Stimulated activated CD8-positive, alpha-beta memory T cell treated with anti-CD3 and anti-CD28 coated beads, Interleukin-4, amount 100 ng/mL, for 48 hours (primary cell): ENCODE results near the gene SLC43A3.
"Not testable (repeated sequence)": the region's sequence is repeated elsewhere in the genome, so short reads cannot be mapped to it uniquely, and the experiment has no call there.

Source experiments
- DNase-seq: peaks from one replicate; pipeline ENCODE4 v3.0.0-alpha.2; 2020

SLC43A3 gene

DNA sequence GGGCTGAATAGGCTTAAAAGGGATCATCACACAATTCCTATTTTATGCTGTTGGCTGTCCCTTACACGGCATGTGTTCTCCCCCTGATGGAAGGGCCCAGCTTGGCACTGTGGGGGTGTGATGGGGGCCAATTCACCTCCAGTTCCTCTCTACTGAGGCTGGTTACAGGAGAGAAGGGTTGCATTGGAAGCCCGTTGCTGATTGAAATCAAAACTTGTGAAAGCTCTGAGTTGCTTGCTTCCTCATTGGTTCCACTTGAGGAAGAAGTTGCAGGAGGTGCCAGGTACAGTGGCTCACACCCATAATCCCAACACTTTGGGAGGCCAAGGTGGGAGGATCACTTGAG is 23.1 kb downstream of the SLC43A3 start:
- no peak for DNase-seq

DNA sequence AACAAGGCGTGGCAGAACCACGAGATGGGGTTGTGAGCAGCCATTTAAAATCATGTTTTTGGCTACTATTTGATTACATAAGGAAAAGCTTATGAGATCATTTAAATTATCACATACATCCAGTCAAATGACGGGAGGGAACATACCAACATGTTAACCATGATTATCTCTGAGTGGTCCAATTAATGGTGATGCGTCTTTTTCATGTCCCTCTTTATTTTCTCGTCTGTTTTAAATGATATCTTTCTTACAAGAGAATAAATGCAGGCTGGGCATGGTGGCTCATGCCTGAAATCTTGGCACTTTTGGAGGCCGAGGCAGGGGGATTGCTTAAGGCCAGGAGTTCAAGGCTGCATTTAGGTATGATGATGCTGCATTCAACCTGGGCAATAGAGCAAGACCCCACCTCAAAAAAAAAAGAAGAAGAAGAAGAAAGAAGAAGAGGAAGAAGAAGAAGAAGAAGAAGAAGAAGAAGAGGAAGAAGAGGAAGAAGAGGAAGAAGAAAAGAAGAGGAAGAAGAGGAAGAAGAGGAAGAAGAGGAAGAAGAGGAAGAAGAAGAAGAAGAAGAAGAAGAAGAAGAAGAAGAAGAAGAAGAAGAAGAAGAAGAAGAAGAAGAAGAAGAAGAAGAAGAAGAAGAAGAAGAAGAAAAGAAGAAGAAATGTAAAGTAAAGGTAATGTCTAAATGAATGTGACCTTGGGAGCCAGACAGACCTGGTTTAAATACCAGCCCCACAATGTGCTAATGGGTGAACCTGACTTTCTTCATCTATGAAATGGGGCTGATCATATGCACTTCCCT is 23.7 kb downstream of the SLC43A3 start:
- DNase-seq, result not testable (repeated sequence)

DNA sequence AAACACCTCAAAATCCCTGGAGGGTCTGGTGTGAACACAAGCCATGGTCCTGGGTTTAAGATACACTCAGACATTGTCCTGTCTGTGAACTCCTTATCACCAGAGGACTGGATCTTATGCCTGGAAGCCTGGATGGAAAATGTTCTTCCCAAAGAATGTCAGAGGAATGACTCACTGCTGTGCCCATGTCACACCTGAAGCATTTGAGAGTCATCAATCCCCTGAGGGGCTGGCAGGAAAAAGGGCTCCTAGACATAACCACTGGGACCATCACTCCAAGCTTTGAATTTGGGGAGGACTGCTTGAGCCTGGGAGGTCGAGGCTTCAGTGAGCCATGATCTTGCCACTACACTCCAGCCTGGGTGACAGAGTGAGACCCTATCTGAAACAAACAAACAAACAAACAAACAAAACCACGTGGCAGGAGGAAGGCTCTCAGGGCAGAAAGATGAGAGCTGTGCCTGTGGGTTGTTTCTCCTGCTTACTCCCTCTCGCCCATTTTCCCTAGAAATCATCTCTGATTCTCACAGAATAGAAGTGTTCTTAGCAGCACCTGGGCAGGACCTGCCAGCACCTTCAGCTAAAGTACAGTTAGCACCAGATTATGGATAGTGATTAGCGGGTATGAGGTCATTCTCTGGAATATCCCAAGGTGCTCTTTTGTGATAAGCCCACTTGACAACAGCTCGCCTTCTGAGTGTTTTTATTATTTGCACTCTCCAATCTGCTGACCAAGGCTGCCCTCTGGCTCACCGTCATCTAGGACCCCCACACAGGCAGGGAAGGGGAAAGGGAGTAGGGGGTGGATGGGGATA is 24.5 kb downstream of the SLC43A3 start:
- DNase-seq, result no peak

DNA sequence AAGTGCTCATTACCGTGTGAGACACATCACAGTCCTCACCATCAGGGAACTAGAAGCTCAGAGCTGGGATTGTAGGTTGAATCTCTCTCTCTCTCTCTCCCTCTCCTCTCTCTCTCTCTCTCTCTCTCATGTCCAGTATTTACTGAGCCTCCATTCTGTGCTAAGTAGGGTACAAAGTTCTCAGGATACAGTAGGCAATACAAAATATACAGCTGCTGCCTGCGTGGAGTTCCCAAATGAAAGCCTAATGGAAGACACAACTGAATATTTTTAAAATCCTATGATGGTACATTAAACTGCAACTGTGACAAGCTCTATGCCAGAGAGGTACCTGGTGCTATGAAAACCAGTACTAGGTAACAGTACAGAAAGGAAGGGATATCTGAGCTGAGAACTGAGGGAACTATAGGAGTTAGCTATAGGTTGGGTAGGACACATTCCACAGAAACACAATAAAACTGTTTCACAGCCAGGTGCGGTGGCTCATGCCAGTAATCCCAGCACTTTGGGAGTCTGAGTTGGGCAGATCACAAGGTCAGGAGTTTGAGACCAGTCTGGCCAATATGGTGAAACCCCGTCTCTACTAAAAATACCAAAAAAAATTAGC is 26.8 kb downstream of the SLC43A3 start:
- no peak for DNase-seq

DNA sequence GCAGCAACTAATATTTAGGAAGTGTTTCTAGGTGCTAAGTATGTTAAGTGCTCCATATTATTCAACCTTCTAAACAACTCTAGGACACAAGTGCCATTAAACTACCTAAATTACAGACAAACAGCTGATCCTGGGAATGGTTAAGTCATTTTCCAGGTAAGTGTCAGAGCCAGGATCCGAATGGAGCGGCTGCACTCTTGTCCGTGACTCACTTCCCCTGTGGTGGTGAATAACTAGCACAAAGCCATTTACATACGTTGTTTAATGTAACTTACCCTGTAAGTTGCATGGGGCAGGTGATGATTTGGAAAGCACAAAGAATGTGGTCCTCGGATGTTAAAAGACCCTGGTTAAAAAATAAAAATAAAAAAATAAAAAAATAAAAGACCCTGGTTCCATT is 27.7 kb downstream of the SLC43A3 start:
- DNase-seq, result no peak

- DNase-seq, result no peak
Observed at GRCh38 chr11:57397394-57397990, 29.4 kb downstream of the SLC43A3 start.

DNA sequence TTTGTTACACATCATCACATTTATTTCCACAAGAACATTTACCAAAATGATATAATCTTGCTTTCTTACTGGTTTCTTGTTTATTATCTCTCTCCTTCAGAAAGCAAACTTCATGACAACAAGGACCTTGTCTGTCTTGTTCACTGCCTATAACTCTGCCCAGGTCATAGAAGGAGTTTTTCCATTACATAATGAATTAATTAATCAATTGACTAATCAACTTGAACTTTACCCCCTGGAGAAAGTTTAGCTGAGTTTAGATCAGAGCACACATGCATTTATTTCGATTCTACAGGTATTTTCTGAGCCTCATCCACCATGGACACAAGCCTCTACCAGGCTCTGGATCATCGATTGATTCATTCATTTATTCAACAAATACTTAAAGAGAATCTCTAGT is 30.2 kb downstream of the SLC43A3 start:
- DNase-seq, result no peak

- no peak for DNase-seq
Observed at GRCh38 chr11:57395905-57396623, 30.9 kb downstream of the SLC43A3 start.

DNA sequence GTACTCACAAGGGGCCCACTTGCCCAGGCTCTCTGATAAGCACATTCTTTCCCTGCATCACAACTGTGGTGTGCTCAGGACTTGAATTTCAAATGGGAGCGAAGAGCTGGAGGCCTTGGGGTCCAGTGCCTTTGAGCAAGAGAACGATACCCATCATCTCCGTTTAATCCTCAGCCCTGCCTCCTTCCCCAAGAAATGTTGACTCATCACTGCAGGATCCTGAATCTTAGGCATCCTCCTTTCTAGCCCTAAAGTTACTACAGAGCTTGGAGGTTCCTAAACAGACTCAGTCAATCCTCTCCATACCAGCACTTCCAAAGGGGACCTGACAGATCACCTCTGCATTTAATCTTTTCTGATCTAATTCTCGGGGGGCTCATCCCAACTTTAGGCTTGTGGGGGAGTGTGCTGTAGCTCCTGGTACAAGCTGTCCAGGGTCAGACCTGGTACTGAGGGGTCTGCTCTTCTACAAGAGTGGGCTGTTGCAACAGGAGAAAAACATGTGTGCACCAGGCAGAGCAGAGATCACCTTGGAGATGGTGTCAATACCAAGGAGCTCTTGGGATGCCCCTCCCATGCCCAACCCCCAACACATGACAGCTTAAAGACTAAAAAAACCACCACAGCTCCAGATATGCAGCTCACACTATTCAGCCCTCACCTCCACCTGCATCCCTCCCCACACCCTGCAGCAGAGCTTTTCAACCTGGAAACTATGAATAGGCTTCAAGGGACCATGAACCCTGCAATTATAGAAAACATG is 32.5 kb downstream of the SLC43A3 start:
- no peak for DNase-seq

- DNase-seq, result no peak
Observed at GRCh38 chr11:57392763-57393105, 34.2 kb downstream of the SLC43A3 start.

DNA sequence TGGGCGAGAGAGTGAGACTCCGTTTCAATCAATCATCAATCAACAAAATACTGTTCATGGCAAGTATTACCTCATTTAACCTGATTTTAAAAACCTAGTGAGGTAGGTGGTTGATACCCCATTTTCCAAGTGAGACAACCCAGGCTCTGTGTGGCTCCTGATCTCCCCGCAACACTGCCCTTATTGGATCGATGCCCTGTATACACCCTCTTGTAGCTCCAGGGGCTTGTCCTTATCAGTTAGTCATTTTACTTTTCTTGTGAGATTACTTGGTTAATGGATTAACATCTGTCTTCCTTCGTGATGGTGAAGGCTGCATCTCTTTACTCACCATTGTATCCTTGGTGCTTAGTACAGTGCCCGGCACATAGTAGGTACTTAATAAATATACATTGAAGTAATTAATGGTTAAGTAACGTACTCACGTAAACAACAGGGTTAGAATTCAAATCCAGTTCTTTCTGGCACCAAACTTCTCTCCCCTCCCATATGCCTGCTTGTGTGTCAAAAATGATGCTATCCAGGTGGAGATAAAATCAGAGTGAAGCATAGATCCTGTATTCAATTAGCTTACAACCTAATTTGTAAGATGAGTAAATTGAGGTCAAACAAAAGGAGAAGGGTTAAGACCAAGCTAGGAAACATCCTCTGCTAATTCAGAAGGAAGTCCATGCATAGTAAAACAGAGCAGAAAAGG is 34.7 kb downstream of the SLC43A3 start:
- no peak for DNase-seq

- DNase-seq, result no peak
Observed at GRCh38 chr11:57391539-57391938, 35.4 kb downstream of the SLC43A3 start.

DNA sequence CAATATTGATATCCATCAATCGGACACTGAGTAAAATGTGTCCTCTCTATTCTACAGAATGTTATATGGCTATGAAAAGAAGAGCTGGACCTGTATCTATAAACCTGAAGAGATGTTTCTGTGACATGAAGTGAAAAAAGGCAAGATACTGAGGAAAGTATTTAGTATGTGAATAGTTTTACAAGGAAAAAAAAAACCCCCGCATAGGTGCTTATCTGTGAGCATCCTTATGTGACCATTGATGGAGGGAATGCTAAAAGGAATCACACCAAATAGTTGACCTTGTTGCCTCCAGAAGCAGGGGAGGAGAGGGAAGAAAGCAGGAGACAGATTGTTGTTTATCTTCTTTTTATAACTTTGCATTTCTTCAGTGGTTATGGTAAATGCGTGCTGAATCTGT is 35.8 kb downstream of the SLC43A3 start:
- no peak for DNase-seq

GRCh38 chr11:57390535-57390934 is 36.4 kb downstream of the SLC43A3 start, which contains the start of gene PRG2:
Gene PRG2 (minus strand): TSS chr11:57390650. CDS start chr11:57389944, 706 bp downstream.
- no peak for DNase-seq

- no peak for DNase-seq
Observed at GRCh38 chr11:57387289-57388030, 39.5 kb downstream of the SLC43A3 start.

- DNase-seq, result no peak
Observed at GRCh38 chr11:57386178-57386940, 40.6 kb downstream of the SLC43A3 start.

GRCh38 chr11:57380975-57381374 is 45.9 kb downstream of the SLC43A3 start, which contains the start of gene PRG3:
Gene PRG3 (minus strand): TSS chr11:57381150. CDS start chr11:57380708, 442 bp downstream.
- no peak for DNase-seq

DNA sequence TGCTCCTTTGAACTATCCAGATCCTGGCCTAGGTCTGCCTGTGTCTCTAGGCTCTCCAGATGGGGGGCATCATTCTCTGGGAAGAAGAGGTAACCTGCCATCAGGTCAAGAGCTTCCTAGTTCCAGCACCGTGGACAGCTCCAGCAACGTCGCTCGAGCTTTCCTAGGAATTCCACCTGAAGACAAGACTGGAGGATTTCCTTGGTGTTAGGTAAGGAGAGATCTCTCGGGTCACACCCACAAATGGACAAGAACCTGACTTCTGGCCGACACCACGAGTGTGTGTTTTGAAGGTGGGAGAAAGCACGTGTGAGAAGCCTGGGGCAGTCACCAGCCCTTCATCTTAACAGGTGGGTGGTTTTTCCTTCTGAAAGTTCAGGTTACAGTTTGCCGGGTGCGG is 47.2 kb downstream of the SLC43A3 start:
- no peak for DNase-seq

DNA sequence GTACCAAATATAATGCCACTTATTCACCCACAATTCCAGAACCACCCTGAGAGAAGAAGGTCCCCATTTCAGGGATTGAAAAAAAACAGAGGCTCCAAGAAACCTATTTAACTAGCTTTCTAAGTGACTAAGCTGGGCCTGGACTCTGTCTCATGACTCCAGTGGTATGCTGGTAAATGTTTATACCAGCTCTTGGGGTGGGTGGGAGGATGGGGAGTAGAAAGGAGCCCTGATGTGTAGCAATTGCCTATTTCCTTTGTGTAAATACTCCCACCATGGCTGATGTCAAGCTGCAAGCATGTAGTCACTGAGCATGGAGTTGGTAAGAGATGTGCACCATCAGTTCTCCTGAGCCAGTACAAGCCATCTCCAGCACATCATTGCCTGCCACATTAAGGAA is 48.7 kb downstream of the SLC43A3 start:
- DNase-seq, result no peak

- DNase-seq, result no peak
Observed at GRCh38 chr11:57377107-57377506, 49.8 kb downstream of the SLC43A3 start.
